Activated naive CD4-positive, alpha-beta T cell treated with Interleukin-2 at 50 U/mL for 16 hours (primary cell): ENCODE measurements around the gene FAM81A.

Source experiments
- DNase-seq: peaks from one replicate; pipeline ENCODE4 v3.0.0-alpha.2; 2020

FAM81A gene

GRCh38 chr15:59545573-59545972 is 107.6 kb downstream of the FAM81A start:
- DNase-seq = no peak

- no peak for DNase-seq
Observed at GRCh38 chr15:59548501-59549226, 110.7 kb downstream of the FAM81A start.

GRCh38 chr15:59549301-59550185 is 111.6 kb downstream of the FAM81A start:
- no peak for DNase-seq

- DNase-seq = no peak
Observed at GRCh38 chr15:59550530-59550929, 112.5 kb downstream of the FAM81A start.

GRCh38 chr15:59550956-59551355 is 113.0 kb downstream of the FAM81A start:
- DNase-seq = no peak

- DNase-seq = no peak
Observed at GRCh38 chr15:59553879-59554735, 116.1 kb downstream of the FAM81A start.

- DNase-seq = no peak
Observed at GRCh38 chr15:59555696-59556095, 117.7 kb downstream of the FAM81A start.

- no peak for DNase-seq
Observed at GRCh38 chr15:59556380-59556779, 118.4 kb downstream of the FAM81A start.

GRCh38 chr15:59557581-59557980 is 119.6 kb downstream of the FAM81A start:
- DNase-seq = no peak

- no peak for DNase-seq
Observed at GRCh38 chr15:59558851-59559250, 120.9 kb downstream of the FAM81A start.

GRCh38 chr15:59561547-59561946 is 123.6 kb downstream of the FAM81A start:
- DNase-seq = no peak

GRCh38 chr15:59562448-59563186 is 124.6 kb downstream of the FAM81A start:
- no peak for DNase-seq

- no peak for DNase-seq
Observed at GRCh38 chr15:59565299-59565698, 127.3 kb downstream of the FAM81A start.

GRCh38 chr15:59567324-59567723 is 129.3 kb downstream of the FAM81A start:
- DNase-seq = no peak

GRCh38 chr15:59569477-59569876 is 131.5 kb downstream of the FAM81A start:
- no peak for DNase-seq

GRCh38 chr15:59570315-59570714 is 132.3 kb downstream of the FAM81A start:
- DNase-seq = no peak

GRCh38 chr15:59571606-59572005 is 133.6 kb downstream of the FAM81A start:
- DNase-seq = no peak
